Activated naive CD4-positive, alpha-beta T cell treated with Interleukin-2 at 50 U/mL for 16 hours (primary cell): ENCODE measurements around the gene INMT.

Experiments
- DNase-seq: peaks from one replicate; pipeline ENCODE4 v3.0.0-alpha.2; 2020

The INMT gene

DNA sequence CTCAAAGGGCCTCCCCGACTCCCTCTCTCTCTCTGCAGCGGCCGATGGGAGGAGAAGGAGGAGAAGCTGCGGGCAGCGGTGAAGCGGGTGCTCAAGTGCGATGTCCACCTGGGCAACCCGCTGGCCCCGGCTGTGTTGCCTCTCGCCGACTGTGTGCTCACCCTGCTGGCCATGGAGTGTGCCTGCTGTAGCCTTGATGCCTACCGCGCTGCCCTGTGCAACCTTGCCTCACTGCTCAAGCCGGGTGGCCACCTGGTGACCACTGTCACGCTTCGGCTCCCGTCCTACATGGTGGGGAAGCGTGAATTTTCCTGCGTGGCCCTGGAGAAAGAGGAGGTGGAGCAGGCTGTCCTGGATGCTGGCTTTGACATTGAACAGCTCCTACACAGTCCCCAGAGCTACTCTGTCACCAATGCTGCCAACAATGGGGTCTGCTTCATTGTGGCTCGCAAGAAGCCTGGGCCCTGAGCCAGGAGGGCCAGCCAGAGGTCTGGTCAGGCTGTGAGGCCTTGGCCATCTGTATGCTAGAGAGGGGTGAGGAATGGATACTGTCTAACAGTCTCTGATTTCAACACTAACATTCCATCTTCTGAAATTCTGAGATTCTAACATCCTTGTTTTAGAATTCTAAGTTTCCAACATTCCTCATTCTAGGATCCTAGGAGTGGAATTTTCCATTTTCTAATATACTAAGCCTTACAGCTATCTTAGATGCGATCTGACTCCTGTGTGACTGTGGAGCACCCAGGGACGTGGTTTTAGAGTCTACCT is 3.6 kb downstream of the INMT start:
- no peak for DNase-seq

DNA sequence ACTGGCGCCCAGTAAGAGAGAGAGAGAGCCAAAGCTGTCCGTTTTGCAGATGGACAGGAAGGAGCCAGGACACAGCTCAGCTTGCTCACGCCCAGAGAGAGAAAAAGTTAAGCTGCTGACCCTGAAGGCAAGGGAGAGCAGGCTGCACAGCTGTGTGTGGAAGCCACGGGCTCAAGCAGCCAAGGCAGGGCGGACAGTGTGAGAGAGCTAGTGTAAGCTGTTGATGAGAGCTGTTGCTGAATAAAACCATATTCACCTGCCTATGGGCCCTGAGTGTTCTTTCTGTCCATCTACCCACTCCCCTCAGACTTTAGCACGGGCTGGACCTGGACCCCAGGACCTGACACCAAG is 5.4 kb downstream of the INMT start:
- no peak for DNase-seq

DNA sequence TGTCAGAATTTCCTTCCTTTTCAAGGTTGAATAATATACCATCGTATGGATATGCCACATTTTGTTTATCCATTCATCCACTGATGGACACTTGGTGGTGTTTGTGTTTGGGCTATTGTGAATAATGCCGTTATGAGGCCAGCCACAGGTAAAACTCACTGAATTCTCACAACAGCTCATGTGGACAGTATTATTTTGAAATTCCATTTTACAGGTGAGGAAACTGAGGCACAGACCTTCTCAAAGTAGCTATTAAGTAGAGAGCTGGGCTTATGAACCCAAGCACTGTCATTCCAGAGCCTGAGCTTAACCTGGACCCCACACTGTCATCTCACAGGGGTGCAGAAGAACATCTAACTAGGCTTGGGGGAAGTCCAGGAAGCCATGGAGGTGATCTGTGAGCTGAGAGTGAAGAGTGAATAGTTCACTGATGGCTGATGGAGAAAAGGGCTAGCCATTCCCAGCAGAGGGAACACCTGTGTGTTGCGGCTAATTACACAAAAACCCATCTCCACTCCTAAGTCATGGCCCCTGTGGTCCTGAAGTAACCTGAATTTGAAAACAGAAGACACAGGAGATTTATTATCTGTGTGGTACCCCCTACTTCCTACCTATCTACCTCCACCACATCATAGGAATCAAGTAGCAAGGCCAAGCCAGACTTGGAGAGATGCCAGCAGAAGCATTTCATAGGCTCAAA is 8.7 kb downstream of the INMT start:
- DNase-seq, result no peak

DNA sequence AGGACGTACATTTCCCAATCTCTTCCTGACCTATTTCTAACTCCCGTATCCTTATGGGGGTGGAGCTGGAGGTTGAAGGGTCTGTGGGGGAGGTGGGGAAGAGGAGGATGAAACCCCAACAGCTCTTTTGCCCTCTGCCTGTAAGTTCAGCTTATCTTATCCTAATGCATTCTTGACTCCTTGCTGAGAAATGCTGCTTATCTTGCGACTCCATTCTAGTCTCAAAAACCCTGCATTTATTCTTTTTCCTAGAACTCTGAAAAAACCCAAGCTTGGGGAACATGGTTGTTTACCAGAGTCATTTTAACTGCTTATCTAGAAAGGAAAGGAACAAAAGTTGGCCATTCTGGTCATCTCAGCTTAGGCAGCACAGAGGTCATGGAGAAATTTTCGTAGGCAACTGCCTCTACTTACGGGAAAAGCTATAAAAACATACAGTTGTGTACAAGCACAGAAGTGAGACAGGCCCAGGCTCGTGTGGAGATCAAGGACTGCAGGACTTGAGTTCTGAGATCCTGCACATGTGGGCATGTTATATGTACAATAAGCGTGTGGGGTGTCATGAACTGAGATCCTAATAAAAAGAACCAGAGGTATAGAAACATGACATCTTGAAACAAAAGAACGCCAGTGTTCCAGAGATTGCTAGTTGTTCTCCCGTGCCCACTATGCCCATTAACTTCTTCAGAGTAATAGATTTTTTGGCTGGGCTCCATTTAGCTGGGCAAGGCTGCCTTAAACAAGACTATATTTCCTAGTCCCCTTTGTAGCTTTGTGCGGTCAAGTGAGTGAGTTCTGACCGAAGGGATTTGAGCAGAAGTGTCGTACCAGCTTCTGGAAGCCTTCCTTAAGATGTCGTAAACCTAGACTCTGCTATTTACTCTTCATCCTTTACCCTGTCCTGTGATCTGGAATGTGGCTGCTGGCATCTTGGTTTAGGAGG is 9.6 kb downstream of the INMT start:
- no peak for DNase-seq

DNA sequence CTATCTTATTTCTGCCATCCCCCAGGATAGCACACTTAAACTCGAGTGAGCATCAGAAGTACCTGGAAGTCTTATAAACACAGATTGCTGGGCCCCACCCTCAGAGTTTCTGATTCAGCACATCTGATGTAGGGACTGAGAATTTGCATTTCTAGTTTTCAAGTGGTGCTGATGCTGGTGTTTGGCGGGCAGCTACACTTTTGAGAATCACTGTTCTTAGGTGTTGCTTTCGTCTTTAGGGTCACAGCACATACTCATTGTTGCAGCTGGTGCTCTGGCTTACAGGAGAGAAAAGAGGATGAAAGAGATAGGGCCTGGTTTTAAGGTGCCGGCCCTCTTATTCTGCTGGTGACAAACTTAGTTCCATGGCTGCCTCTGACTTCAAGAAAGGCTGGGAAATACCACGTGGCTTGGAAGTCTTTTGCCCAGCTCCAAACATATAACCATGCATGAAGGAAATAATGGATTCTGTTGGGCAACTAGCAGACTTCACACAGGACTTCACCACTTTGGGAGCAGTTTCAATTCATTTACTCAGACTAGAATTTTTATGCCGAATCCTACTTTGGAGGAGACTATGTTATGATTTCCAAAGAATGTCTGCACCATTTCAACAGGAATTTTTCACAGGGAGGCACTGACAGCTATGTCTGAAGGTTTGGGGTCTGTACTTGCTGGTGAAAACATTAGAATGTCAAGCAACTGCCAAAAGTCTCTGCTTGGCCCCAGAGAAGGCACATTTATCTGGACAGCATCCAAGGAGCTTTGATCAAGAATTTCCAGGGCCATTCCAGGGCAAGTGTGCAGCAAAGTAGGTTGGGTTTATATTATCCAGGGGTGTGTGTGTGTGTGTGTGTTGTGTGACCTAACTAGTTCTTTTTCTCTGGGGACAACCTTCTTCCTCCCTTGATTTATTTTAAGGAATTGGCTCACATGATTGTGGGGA is 12.4 kb downstream of the INMT start:
- no peak for DNase-seq

DNA sequence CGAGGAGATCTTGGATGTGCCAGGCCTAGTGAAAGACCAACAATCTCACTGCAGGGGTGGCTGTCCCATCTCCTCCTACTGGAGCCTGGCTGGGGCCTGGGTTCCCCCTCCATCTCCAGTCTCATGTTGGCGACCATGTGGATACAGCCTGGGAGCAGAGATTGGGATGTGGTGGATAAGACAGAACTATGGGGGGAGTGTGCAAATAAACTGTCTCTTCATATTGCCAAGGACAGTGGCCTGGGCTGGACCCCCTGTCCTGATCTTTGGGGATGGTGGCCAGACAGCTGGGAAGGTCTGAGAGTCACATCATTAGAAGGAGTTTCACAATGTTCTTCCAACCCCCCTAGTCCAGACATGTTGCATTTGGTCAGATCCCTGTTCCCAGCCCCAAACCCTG is 13.5 kb downstream of the INMT start:
- DNase-seq, result no peak

DNA sequence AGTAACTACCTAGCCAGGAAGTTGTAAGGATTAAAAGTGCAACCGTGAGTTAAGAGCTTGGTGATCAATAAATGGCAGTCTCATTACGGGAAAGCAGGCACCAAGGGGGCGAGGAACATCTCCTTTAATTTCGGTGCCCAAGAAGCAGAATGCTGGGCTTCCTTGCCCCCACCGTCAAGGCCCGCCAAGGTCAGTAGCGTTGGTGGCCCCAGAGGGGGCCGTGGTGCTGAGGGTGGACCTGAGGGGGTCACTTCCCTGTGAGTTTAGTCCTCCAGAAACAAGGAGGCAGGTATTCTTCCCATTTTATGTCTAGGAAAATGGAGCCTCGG is 18.9 kb downstream of the INMT start:
- no peak for DNase-seq

DNA sequence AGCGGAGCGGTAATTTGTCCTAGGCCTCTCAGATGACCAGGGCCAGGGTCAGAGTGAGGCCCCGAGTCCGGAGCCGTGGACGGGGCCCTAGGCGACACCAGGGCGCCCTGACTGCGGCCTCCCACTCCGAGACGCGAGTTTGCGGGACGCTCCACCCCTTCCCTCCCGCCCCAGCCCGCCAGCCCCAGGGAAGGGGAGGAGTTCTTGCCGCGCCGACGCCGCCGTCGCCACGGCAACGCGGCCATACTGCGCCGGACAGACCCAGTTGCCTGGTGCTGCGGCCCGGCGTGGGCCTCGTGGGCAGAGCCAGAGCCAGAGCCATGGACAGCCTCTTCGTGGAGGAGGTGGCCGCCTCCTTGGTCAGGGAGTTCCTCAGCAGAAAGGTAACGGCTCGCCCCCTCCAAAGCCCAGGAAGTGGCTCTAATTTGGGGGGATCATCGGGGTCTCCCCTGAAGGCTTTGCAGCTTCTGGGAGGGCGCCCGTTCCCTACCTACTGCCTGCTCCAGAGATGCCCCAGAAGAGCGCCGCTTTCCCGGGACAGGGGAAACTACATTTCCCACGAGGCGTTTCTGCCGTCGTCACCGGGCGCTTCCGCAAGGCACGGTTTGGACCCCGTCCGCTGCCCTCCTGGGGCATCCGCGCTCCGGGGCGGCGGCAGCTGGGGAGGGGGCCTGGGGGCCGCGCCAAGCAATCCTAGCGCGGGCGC is 19.4 kb downstream of the INMT start, which contains the start of gene MINDY4:
Gene MINDY4 (plus strand): TSS at position 244 of the 706 bp plus-strand sequence. CDS start 77 bp downstream, at position 321.
- DNase-seq, result peak; percentile 75

DNA sequence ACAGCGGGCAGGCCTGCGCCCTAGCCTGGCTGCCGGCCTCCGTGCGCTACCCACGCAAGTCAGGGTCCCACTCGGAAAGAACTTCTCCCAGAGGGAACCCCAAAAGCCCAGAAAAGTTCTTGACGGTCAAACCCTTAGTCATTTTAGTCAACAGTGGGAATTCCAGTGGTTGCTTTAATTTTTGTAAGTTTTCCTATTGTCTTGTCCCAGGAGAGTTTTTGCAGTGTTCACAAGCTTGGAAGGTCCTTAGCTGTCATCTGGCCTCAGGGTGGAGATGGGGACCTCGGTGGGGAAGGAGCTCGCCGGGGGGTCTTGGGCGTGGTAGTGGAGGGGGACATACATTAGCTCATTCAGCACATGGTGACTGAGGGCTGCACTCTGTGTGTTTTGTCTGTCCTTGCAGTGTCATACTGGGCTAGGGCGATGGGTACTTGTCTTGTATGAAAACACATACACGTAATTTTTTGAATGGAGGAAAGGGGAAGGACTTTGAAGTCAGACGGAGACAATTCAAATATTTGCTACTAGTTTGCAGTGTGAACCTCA is 20.0 kb downstream of the INMT start:
- no peak for DNase-seq

DNA sequence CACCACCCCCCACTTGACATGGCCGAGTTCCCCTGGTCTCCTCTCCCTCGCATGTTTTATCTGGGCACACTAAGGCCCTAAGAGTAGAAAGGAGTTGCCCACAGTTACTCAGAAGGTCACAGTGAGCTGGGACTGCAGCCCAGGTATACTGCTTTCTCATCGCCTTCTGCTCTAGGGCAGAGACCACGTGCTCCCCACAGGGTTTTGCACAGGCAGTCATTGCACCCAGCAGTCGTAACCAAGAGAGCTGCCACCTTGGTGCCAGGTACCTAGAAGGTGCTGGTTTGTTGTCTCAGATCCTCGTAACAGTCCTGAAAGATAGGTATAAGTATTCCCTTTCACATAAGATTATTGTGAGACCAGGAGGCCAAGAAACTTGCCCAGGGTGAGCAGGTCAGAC is 21.0 kb downstream of the INMT start:
- no peak for DNase-seq

DNA sequence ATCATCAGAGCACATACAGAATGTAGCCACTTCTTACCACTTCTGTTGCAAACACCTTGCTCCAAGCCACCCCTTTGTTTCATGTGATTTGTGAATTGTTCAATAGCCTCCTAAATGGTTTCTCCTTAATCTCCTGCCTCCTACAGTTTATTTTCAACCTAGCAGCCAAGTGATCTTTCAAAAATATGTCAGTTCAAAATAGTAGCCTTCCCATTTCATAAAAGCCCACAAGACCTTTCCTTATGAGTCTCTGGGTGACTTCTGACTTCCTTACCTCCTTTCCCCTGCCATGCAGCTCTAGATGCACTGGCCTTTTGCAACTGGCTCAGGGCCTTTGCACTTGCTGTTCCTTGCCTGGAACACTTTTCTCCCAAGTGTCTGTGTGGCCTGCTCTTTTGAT is 24.1 kb downstream of the INMT start:
- no peak for DNase-seq

DNA sequence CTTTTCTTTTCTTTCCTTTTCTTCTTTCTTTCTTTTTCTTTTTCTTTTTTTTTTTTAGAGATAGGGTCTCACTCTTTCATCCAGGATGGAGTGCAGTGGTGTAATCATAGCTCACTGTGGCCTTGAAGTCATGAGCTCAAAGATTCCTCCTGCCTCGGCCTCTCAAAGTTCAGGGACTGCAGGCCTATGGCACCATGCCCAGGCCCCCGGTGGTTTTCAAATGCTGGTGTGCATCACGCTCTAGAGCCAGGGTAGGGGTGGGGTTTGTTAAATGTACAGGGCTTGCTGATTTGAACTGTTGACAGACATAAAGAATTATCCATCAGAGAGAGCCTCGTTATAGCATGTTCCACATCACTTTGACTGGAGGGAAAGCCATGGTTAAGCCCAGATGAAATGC is 25.0 kb downstream of the INMT start:
- DNase-seq, result no peak

DNA sequence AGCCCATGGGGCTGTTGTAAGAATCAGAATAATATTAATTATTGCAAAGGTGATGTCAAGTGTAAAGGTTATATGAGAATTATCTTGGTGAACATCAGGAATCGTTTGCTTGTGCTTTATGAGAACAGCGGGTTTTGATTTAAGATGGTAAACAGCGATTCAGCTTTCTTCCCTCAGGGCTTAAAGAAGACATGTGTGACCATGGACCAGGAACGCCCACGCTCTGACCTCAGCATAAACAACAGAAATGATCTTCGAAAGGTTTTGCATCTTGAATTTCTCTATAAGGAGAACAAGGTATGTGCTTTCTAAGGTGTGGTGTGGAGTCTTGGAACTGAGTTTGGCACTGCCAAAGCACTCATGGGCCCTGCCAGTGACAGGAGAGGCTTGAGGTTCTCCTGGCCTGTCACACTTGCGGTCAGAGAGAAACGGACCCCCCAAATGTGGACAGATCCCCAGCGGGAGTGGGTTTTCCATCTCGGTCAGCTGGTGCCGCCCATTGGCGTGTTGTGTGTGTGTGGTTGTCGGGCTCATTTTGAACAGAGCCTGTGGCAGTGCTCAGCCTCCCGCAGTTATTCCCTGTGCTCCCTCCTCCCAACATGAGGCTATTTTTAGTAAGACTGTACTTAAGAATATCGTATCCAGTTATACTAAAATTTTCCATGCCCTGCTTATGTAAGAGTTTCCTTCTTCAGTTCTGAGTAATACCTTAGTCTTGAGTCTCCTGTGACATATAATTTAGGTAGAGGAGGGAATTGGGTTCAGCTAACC is 26.5 kb downstream of the INMT start:
- no peak for DNase-seq

DNA sequence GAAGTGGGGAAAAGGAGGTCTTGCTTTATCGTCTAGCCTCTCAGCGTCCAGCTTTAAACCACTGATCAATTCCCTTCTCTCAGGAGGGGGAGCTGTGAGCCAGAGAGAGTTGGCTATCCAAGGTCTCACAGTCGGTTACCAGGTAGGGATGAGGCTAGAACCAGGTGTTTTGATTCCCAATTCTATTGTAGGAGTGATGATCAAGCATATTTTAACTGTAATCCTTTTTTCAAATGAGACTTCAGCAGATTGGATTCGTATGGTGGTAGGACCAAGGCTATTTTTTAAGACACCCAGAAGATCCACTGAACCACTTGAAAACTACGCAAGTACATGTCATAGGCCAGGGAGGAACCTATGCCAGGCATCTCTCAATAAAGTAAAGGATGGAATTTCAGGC is 27.6 kb downstream of the INMT start:
- DNase-seq, result no peak

DNA sequence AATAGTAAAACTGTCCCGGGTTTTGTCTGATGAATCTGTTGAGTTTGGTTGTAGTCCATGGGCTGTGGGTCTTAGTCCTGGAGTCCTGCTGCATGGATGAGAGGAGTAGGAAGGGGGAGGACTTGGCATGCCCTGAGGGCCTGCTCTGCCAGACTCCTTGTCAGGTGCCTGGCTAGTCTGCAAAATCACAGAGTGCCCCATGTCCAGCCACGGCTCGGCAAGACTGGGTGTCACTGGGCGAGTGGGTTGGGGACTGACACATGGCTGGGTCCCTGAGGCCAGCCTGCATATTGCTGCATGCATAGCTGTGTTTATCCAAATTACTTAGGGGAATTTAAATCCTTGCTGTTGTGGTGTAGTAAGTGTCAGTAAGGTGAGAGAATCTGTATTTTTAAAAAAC is 29.0 kb downstream of the INMT start:
- DNase-seq, result no peak

DNA sequence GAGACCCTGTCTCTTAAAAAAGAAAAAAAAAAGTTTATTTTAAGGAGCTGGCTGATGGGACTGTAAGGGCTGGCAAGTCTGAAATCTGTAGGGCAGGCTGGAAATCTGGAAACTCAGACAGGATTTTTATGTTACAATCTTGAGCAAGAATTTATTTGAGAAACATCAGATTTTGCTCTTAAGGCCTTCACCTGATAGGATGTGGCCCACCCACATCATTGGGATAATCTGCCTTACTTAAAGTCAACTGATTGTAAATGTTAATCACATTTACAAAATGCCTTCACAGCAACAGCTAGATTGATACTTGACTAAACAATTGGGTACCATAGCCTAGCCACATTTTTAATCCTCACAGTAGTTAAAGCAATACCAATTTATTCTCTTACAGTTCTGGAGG is 30.8 kb downstream of the INMT start:
- DNase-seq, result no peak

DNA sequence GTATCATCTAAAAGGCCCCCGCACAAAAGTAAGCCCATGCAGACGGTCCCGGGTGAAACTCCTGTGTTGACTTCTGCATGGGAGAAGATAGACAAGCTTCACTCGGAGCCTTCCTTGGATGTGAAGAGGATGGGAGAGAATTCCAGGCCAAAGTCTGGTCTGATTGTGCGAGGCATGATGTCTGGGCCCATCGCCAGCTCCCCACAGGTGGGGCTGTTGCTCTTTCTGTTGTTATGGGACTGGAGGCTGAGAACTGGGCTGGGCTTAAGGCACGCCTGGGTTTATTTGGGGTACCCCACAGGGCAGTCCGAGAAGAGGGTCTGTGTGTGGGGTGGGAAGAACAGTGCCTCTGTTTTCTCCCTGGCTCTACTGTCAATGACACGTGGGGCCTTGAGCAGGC is 33.9 kb downstream of the INMT start:
- no peak for DNase-seq

DNA sequence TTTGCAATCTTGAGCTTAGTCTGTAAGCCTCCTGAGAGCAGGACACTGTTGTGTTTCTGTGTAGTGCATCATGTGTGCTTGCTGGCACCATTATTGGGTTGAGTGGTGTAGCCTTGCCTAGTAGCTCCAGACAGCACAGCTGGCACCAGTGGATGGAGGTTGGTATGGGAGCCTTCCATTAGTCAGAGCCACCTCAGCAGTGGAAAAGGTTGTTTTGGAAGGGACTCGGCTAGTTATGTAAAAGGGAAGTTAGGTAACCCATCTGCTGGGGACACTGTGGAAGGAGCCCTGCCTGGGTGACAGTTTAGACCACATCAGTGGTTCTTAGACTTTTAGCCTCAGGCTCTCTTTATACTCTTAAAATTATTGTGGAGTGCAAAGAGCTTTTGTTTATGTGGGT is 35.6 kb downstream of the INMT start:
- no peak for DNase-seq

DNA sequence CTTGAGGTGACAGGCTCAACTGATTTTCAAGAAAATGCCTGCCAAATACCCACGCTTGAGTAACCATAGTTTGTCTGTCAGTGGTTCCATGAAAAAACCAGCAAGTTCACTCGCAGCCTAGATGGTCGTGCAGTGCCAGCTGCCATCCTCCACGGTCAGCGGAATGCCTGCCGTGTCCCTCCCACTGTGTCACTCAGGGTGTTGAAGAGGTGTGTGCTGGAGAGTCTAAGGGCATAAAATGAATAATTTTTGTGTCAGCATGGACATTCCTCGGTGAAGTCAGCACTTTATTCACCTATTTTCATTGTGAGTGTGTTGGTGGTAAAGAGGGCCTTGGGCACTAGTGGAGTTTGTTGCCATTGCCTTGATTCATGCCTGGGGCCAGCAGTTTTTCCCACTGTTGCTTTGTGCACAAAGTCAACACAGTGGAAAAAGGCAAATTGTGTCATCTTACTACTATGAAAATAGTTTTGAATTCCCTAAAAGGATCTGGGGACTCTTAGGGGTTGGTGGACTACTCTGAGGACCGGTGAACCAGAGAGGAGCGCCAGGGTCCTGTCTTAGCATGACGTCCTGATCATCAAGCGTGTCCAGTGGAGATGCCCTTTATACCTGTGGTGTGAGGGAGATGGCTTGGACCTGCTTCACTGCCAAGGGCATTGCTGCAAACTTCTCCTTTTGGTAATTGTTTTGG is 36.9 kb downstream of the INMT start:
- DNase-seq, result no peak

DNA sequence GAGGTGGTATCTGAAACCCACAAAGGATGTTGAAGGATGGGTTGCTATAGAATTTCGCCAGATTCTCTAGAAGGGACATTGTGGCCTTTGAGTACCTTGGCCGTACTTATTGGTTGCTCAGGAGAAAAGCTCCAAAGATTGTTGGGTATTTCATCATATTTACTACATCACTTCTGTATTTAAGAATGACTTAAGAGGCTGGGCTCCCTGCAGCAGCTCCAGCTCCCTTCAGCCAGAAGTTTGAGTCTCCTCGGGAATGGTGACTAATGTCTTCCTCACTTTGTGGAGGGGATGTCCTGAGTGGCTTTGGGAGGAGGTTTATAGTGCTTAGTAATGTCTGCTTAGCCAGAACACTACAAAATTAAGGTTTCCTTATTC is 37.4 kb downstream of the INMT start:
- DNase-seq, result no peak
